CD4-positive, alpha-beta T cell treated with Interleukin-15 for 1 hour (primary cell): ENCODE measurements around the gene PAK1.
"Not testable (repeated sequence)": the region's sequence is repeated elsewhere in the genome, so short reads cannot be mapped to it uniquely, and the experiment has no call there.

Experiments used
- DNase-seq: peaks from one replicate; pipeline ENCODE4 v3.0.0-alpha.2; 2020

PAK1 gene

DNA sequence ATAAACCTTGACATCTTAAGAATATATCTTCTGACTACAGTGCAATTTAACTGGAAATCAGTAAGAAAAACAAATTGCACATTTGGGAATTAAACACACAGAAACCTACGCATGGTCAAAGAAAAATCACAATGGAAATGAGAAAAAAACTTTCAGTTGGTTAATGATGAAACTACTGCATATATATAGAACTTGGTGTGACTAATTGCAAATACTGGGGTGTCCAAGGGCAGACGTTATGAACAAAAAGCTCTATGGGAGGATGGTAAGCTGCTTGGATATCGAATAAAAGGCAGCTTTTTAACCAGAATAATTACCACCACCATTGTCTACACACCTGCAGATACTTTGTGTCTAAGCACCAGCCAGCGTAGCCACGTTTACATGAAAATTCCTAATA, 173.2 kb downstream of the PAK1 start:
- DNase-seq: no peak

DNA sequence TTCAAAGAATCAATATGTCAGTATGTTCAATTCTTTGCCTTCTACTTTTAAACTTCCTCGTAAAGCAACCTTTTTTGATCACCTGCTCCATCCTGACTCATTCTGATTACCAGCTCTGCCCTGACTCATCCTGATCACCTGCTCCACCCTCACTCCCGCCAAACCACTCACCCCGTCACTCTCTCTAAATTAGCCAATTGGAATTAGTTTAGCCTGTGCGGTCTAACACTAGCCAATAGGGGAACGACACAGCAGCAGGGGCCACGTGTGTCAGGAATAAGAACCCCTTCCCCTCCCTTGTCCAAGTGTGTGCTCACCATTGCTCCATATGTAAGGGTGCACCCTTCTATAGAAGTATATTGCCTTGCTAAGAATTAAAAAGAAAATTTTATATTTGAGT, 173.9 kb downstream of the PAK1 start:
- DNase-seq: not testable (repeated sequence)

DNA sequence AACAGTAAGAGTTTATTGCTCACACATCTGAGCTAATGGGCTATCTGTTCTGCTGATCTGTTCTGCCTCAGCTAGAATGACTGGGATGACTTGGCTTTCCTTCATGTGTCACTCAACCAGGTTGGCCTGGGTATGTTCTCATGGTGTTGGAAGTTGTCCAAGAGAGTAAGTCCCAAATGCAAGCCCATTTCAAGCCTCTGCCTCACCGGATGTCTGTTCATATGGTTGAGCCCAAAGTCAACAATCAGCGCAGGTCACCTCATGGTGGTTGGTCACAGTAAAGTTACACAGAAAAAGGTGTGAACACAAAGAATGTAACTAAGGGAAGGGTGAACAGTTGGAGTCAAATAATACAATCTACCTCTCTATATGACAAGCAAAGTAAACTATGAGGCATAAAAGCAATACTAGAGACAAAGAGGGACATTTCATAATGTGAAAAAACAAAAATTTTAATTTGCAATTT, 174.3 kb downstream of the PAK1 start:
- no peak for DNase-seq

DNA sequence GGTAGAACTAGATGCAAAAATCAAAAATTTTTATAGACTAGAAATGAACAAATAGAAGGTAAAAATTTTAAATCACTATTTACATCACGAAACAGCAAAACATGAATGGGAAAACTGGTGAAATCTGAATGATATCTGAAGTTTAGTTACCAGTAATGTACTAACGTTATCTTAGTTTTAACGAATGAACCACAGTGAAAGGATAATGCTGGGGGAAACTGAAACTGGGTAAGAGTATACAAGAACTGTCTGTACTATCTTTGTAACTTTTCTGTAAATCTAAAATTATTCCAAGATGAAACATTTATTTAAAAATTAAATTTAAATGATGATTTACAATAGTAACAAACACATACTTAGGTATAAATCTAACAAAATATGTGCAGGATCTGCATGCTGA, 179.9 kb downstream of the PAK1 start:
- DNase-seq: no peak

DNA sequence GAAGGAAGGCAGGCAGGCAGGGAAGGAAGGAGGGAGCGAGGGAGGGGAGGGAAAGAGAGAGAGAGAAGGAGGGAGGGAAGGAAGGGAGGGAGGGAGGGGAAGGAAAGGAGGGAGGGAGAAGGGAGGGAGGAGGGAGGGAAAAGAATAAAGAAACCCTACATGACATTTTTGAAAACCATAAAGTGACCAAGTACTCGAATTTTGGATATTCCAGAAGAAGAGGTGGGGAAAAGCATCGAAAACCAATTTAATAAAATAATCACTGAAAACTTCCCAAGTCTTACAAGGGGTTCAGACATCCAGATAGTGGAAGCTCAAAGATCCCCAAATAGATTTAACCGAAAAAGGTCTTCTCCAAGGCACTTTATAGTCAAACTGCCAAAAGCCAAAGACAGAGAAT, 184.2 kb downstream of the PAK1 start:
- no peak for DNase-seq

DNA sequence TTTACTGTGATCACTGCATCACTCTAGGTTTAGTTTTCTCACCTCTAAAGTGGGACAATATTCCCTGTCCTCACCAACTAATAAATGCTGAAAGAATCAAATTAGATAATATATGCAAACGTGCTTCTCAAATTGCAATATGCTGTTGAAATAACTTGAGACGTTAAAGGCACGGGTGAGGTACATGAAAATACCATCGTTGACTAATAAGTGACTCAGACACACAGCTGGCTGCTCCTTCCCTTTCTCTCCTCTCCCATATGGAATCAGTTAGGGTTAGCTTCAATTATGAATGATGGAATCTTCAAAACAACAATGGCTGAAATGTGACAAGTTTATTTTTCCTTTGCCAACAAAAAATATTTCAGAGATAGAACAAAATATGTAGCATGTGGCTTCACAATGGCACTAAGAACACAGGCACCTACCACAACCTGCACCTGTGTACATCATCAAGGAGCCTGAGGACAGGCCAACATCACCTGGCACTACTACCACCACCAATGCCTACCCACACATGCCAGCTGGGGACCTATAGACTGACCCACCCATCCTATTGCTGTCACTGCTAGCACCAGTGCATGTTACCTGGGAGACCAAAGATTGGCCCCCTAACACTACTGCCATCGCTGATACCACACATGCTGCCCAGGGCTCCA, 186.2 kb downstream of the PAK1 start:
- no peak for DNase-seq

DNA sequence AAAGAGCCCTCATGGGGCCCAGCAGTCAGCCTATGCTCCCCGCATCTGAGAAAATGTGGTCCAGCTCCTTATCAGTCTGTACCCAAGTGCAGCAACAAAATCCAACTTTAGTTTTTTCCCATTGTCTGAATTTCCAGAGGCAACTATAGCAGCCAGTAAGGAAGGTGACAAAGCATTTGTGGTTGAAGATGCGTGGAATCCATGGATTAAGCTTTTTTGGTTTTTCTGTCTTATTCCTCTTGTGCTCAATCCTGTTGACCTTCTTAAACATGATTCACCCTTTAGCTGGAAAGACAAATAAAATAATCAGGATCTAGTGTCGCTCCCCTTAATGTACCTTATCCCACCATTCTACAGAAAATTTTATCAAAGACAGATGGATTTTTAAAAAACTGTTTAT, 186.8 kb downstream of the PAK1 start:
- no peak for DNase-seq

DNA sequence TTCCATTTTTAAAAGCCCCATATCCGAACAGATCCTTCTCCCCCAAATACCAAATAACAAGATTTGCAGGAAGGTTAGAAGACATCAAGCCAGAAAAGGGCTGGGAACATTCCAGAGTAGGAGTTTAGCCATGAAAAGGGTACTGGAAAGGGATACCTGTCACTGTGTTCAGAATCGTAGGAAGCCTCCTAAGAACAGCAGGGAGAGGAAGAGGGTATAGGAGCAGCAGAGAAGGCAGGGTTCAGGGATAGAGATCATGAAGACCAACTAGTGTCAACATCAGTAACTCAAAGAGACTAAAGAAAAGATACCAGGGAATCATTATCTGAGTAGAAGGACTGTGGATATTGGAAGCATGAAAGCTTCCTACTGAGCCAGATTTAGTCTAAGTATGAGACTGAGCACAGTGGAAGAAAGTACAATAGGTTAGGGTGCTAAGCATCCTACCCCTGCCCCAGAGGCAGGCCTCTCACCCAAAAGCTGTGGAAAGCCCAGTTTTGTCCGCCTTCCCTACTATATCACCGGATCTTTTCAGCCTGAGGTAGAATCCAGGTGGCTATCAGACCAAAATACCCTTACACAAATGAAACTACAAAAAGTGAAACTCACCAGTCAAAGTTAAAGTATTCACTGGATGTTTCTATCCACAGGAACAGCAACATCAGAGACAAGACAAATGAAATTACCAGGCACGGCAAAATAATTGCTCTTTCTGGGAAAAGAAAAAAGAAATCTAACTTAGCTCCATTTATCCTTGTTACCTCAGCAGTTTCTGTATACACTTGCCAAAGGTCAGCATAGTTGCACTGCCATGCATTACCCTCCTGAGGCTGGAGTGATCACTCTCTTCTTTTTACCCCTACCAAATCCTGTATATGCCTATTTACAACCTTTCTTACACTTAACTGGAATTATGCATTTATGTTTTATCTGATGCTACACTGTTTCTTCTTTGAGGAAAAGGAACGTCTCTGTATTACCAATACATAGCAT, 189.1 kb downstream of the PAK1 start:
- DNase-seq: no peak

DNA sequence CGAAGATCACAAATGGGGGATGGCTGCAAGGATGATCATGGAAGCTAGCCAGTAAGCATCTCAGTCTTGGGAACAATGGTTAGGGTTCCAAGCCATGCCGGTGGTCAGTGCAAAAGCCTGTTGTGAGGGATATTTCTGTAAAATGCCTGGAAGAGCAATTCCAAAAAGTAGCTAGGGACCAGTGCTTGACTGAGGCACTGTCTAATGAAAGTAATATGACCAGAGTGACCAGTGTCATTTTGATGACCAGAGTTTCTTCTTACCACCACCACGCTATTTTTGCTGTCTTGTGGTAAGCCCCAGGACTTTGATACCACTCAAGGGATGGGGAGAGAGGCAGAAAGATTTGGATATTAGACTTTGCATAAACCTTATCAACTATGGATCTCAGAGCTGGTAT, 190.8 kb downstream of the PAK1 start:
- no peak for DNase-seq

DNA sequence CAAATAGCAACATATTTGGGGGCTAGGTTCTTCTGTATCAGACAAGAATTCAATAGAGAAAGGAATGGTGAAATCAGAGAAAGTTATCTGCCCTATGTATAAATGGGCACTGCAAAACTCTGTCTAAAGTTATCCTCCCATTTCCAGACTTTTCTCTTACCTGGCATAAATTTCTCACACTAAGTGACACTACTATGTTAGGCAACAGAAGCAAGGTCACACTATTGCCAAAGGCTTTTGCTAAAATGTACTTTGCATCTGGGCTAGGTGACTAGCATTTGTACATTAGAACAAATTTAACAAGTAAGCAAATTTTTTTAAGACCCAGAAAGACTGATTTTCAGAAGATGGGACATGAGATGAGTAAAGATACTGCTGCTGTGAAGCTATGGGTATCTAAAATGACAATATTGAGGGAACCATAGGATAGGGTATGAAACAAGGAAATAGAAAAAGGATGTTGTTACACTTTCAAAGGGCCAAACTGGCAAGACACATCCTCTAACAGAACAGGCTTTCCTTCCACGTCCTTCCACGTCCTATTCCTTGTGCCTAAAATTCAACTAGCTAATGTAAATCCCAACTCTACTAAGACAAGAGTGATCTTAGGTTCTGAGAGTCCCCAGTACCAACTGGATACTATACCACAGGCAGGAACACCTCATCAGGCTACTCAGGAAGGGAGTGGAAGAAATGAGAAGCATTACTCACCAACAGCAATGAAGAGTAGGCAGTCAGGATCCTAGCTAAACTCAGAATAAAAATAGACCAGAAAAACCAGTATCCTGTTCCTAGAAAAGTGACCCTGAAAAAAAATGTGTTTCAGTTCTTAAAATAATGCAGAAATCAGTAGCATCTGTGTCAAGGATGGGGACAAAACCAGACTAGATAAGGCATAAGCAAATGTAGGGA, 195.0 kb downstream of the PAK1 start:
- DNase-seq: no peak

DNA sequence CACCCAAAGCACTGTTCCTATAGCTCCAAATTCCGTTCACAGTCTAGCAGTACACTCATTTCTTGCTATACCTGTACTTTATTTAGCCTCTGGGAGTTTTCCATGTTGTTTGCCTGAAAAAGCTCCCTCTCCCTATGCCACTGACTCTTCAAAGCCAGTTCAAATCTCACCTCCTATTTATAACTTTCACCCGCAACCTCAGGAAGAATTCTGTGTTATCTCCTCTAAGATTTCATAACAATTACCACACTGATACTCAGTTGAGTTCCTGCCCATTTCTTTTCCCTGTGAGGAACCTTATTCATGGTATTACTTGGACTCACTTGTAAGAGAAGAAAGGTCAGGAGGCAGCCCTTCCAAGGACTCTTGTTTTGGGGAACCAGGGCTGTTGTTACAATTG, 197.6 kb downstream of the PAK1 start:
- DNase-seq: no peak
